GM10847 (cell line): ENCODE results near the gene AP5S1.

Experiments used
- POLR2A ChIP-seq: IDR thresholded peaks from 2 replicates; pipeline ENCODE4 v1.6.1; 2011; ENCODE audit not compliant: insufficient read length; ENCODE audit errors: extremely low read depth

The AP5S1 gene

DNA sequence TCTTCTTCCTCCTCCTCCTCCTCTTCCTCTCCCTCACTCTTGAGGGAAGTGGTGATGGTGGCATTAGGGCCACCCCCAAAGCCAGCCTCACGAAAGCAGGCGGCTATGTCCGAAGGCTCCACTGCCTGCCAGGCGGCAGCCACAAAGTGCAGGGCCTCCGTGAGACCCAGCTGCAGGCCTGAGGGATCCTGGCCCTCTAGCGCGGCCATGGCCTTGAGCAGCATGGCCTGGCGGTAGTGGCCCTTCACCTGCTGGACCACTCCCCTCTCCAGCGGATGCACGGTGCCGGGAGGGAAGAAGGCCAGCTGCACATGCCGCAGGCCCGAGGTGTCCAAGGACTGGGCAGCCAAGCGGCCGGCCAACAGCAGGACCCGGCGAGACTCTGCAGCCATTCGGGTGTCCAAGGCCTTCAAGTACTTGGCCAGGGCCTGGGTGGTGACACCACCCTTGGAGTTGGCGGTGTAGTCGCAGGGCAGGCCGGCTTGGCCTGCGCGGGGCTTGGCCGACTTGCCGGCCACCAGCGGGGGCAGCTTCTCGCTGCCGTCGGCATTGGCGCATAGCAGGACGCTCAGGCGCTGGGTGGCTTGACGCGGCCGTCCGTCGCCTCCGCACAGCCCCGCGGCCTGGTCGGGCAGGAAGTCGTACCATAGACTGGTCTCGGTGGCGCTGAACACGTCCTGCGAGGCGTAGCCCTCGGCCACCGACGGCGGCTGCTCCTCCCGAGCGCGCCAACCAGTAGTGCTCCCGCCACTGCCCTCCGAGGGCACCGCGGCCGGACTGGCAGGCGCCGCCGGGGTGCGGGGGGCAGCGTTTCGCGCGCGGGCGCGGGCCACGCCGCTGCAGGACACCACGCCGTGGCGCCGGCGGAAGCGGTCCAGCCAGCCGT, 34.9 kb upstream of the AP5S1 start:
- no peak for TF ChIP-seq POLR2A

DNA sequence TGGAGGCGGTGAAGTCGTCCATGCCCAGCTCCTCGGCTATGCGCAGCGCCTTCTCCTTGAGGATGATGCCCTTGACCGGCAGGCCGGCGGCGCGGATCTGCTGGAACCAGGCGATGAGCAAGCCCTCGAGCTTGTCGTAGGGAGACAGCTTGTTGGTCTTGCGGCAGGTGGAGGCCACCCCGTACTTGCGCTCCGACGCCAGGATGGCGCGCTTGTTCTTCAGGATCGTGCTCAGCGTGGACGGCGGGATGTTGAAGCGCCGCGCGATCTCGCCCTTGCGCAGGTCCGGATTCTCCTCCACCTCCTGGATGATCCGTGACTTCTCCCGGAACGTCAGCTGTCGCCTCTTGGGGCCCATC, 34.2 kb upstream of the AP5S1 start:
- no peak for TF ChIP-seq POLR2A

DNA sequence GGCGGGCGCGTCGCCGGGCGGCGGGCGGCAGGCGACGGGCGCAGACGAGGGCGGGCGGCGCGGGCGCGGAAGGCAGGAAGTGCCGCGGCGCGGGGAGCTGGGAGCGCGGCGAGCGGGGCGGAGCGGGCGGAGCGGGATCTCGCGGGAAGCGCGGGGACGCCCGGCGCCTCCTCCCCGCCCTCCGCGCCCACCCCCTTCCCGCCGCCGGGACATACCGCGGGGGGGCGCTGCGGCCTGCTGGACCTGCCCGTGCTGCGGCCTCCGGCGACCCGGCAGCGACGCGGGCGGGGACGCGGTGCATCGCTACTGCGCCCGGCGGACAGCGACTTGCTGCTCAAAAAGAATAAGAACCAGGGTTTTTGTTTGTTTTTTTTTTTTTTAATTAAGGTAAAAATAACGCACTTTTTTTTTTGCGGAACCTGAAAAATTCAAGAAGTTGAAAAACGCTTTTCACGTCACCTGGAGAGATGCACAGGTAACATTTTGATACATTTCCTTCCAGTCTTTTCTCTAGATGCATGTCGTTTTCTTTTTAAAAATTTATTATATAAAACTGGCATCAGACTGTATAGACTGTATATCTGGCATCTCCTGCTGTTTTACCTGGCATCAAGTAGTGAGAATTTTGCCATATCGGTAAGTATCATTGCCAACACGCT, 33.6 kb upstream of the AP5S1 start, which contains the start of gene CENPB:
TSS of gene CENPB (minus strand) at position 76 of the 659 bp plus-strand sequence. CDS start 257 bp downstream, outside the sequence.
- TF ChIP-seq POLR2A = peak; percentile 61

DNA sequence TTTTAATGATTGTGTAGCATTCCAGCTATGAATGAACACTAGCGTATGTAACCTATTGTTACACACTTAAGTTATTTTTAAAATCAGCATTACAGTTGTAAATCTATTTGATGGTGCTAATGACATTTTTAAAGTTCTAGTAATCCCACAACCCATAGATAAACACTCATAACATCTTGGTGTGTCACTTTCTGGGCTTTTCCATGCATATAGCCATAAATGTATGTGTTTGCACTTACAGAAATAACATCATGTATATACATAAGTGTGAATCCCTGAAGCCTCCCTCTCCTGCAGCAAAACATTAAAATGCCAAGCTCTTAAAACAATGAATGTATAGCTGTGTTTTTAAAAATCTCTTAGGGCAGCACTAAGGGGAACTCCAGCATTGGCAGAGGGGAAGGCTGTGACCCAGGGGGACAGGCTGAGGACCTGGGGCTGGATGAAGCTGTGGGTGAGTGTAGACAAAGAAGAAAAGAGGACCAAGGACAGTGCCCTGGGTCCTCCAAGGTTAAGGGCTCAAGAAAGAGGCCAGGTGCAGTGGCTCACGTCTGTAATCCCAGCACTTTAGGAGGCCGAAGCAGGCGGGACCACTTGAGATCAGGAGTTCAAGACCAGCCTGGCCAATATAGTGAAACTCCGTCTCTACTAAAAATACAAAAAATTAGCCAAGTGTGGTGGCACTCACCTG, 32.9 kb upstream of the AP5S1 start:
- TF ChIP-seq POLR2A = no peak

DNA sequence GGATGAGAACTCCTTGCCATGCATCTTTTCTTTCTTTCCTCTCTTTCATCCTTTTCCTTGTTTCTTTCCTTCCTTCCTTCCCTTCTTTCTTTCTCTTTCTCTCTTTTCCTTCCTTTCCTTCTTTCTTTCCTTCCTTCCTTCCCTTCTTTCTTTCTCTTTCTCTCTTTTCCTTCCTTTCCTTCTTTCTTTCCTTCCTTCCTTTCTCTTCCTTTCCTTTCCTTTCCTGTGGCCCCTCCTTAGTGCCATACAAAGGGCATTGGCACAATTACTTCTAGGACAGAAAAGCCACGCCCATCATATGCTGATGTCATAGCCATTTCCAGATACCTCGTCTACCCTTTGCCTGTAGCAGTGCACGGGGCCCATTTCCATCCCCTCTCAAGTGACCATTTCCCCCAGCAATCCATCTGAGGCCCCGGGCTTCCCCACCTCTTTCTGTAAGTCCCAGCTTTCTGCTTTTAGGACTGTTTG, 31.6 kb upstream of the AP5S1 start:
- TF ChIP-seq POLR2A = no peak

DNA sequence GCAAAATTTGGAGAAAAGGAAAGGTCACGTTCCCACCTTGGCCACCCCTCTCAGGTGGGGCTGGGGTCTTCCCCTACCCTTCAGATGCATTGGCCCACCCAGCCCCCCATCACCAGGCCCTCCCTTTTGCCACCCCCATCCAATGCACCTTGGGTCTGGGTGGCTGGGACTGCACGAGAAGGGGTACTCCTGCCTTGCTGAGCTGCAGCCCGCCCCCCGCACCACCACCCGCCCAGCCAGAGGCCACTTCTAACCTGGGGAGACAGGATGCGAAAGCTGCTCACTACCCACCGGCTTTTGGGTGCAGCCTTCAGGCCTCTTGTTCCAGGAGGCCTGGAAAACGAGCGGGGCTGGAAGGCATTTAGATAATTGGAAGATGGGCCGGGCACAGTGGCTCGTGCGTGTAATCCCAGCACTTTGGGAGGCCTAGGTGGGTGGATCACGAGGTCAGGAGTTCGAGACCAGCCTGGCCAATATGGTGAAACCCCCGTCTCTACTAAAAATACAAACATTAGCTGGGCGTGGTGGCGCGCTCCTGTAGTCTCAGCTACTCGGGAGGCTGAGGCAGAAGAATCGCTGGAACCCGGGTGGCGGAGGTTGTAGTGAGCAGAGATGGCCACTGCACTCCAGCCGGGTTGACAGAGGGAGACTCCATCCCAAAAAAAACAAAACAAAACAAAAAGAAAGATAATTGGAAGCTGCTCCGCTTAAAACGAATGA, 25.5 kb upstream of the AP5S1 start:
- TF ChIP-seq POLR2A = no peak

DNA sequence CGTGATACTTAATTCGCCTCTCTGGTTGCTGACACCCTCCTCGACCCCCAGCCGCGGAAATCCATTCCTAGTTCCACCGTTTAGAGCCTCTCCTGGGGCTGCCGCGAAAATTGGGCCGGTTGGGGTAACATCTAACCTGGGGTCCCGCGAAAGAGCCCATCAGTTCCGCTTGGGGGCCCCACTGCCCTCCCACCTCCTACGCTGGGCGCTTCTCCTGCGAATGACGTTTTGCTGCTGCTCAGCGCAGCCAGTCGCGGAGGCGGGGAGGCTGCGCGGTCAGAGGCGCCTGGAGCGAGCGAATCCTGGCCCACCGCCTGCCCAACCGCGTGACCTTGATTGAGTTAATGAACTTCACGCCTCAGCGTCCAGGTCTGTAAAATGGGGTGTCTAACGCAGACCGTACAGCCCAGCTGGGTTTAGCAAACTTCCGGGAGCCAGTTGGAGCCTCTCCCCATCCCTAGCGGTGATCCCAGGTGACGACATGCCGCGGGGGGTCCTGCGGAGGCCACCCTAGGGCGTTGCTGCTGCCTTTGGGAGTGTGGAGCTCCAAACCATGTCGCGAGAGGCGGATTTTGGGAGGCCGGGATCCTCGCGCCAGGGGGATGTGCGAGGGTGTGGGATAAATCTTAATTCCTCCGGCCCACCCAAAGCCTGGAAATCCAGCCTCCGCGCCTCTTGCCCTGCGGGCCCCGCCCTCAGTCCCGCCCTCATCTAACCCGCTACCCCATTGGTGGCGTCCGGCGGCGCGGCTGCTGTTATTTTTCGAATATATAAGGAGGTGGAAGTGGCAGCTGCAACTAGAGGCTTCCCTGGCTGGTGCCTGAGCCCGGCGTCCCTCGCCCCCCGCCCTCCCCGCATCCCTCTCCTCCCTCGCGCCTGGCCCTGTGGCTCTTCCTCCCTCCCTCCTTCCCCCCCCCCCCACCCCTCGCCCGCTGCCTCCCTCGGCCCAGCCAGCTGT, 24.6 kb upstream of the AP5S1 start, which contains the start of gene CDC25B:
TSS of gene CDC25B (plus strand) at position 800 of the 958 bp plus-strand sequence. CDS start 222 bp downstream, outside the sequence.
- peak; percentile 41 for TF ChIP-seq POLR2A

DNA sequence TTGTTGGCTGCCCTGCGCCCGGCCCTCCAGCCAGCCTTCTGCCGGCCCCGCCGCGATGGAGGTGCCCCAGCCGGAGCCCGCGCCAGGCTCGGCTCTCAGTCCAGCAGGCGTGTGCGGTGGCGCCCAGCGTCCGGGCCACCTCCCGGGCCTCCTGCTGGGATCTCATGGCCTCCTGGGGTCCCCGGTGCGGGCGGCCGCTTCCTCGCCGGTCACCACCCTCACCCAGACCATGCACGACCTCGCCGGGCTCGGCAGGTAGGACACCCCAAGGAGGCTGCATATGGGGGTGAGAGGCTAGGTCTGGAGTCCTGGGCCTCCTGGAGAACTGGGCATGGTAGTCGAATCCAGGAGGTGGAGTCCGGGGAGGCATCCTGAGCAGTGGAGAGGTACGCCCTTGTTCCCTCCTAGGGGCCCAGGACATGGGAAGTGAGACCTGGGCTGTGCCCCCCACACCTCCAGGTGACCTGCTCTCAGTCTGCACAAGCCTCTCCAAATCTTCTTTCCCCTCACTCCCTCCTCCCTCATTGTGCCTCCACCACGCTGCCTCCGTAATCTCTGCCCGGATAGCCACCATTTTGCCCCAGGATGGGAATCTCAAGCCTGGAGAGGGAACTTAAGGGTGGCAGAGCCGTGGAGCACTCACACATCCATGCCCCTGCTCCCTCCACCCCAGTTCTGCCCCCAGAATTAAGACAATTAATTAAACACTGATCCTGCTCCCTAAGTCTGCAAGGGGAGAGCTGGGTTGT, 23.7 kb upstream of the AP5S1 start:
- no peak for TF ChIP-seq POLR2A

DNA sequence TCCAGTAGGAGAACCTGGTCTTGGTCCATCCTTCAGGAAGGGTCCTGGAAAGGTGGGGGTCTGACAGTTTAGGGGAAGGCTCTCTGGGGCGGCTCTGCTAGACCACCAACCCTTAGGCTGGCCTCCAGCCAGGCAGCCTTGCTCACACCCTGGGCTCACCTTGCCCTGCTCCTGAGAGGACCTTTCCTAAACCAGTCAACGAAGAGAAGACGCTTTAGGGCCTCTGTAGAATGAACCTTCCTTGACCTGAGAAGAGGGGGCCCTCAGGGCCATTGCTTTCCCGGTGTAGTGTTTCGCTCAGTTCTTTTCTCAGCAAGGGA, 23.2 kb upstream of the AP5S1 start:
- no peak for TF ChIP-seq POLR2A

DNA sequence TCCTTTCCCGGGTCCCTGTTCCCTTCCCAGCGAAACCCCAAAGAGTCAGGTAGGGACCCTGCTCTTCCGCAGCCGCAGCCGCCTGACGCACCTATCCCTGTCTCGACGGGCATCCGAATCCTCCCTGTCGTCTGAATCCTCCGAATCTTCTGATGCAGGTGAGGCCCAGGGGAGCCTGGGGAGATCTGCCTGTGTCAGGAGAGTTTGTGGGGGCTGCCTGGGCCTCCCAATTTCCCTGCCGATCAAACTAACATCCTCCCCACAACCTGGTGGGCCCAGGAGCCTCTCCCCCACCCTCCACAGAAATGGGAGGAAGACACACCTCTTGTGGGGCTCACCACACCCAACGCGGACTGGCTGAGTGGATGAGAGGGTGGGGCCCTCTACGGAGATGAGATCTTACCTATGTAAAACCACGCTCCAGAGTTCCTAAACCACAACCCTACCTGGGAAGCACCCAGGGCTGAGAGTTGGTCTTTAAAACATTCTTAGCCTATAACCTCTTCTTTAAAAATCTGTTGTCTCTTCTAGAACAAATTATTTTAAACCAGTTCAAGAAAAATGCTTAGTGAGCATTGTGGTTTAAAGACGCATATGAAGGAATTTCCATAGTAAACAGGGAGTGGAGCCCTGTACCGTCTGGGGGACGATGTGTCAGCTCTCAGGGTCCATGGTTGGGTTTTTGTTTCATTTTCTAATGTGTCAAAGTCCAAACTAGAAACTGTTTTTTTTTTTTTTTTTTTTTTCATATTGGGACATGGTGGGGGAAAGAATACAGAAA, 22.6 kb upstream of the AP5S1 start:
- TF ChIP-seq POLR2A = no peak

DNA sequence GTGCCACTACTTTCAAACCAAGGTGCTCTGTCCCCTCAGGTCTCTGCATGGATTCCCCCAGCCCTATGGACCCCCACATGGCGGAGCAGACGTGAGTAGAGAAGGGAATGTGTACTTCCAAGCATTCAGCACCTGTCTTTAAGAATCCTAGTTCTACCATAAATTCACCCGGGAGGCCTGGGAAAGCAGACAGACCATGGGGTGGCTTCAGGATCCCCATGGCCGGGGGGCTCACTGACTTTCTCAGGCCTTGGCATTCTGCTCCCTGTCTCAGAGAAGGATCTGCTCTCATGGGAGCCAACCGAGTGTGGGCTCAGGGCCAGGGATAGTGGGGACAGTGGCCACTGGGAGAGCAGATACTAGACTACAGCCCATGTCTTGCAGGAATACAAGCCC, 22.0 kb upstream of the AP5S1 start:
- no peak for TF ChIP-seq POLR2A

DNA sequence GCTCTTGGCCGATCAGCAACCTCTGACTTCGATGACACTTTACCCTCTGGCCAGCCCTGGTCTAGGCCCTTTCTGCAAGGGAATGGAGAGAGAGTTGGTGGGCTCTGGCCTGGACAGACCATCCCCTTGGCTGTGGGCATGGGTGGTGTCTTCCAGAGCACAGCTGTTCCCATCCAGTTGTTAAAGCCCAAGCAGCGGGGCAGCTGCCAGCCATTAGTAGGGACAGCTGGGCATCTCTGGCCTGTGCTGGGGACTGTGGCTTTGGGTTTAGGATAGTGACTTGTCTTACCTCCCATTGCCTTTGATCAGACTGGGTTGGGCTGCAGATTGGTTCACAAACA, 21.5 kb upstream of the AP5S1 start:
- TF ChIP-seq POLR2A = no peak
